ENCODE results near the gene SLC35F6. TPM values are rescaled to one million over a fixed set of nuclear protein-coding genes. Genes with fewer than 3 reads are reported as not detected.

The SLC35F6 gene
- total RNA-seq, 1 donor from 2014 or later: 5.6 TPM

GRCh38 chr2:26768759-26769088, 4.6 kb downstream of the SLC35F6 start:
- H3K4me1 Mint-ChIP-seq: peaks cover 26% of the 10 kb centered on the region
- no peaks in the 10 kb centered on the region for H3K9me3 Mint-ChIP-seq
- no peak overlapping the region for H3K27ac Mint-ChIP-seq
- H3K4me3 Mint-ChIP-seq: no peak overlapping the region
- Histone ChIP-seq H3K9me3 (ENCODE audit: low read depth) (no peaks in the 10 kb centered on the region), H3K27ac (no peak overlapping the region), H3K4me1 (peaks cover 11% of the 10 kb centered on the region), H3K79me2 (ENCODE audit: low read depth) (peaks cover 10% of the 10 kb centered on the region), H3K36me3 (no peaks in the 10 kb centered on the region), H3K4me2 (no peak overlapping the region), H2AFZ (replicated peaks) (no peak overlapping the region), H3F3A (ENCODE audit: low read depth) (no peaks in the 10 kb centered on the region), H3K27me3 (no peaks in the 10 kb centered on the region), H4K20me1 (ENCODE audit: low read depth) (peaks cover 37% of the 10 kb centered on the region), H3K4me3 (no peak overlapping the region), H3K9ac (no peak overlapping the region)
- TF ChIP-seq EZH2phosphoT487 (IDR thresholded peaks at IDR 0.05) (no peak), CTCF (IDR thresholded peaks at IDR 0.05) (no peak), EZH2 (IDR thresholded peaks at IDR 0.05) (no peak)
- peaks cover 1% of the 10 kb centered on the region for H3K27me3 Mint-ChIP-seq (ENCODE audit: insufficient read depth, low read depth)
- no peak for DNase-seq (ENCODE audit: low spot score)
- H3K36me3 Mint-ChIP-seq: peaks cover 1% of the 10 kb centered on the region

- TF ChIP-seq EZH2 (IDR thresholded peaks at IDR 0.05) (no peak), CTCF (IDR thresholded peaks at IDR 0.05) (no peak), EZH2phosphoT487 (IDR thresholded peaks at IDR 0.05) (no peak)
- DNase-seq (ENCODE audit: low spot score): no peak
- no peak overlapping the region for H3K4me3 ChIP-seq
- peaks cover 24% of the 10 kb centered on the region for H3K4me1 Mint-ChIP-seq
- H3K4me2 ChIP-seq: no peak overlapping the region
- no peaks in the 10 kb centered on the region for H3K9me3 ChIP-seq (ENCODE audit: low read depth)
- H3K27ac ChIP-seq: no peak overlapping the region
- H3K9ac ChIP-seq: no peak overlapping the region
- H3K9me3 Mint-ChIP-seq: no peaks in the 10 kb centered on the region
- H3K4me1 ChIP-seq: peaks cover 11% of the 10 kb centered on the region
- H3K27me3 Mint-ChIP-seq (ENCODE audit: insufficient read depth, low read depth): no peaks in the 10 kb centered on the region
- H2AFZ ChIP-seq (replicated peaks): no peak overlapping the region
- H3K36me3 Mint-ChIP-seq: peaks cover 1% of the 10 kb centered on the region
- no peaks in the 10 kb centered on the region for H3F3A ChIP-seq (ENCODE audit: low read depth)
- no peaks in the 10 kb centered on the region for H3K27me3 ChIP-seq
- H4K20me1 ChIP-seq (ENCODE audit: low read depth): peaks cover 37% of the 10 kb centered on the region
- peak overlapping the region; percentile 85 for H3K27ac Mint-ChIP-seq
- peaks cover 10% of the 10 kb centered on the region for H3K79me2 ChIP-seq (ENCODE audit: low read depth)
- no peaks in the 10 kb centered on the region for H3K36me3 ChIP-seq
- no peak overlapping the region for H3K4me3 Mint-ChIP-seq
These were observed 5.1 kb downstream of the SLC35F6 start for GRCh38 chr2:26769089-26769761.

- Histone ChIP-seq H3K4me1 (peaks cover 3% of the 10 kb centered on the region), H3K36me3 (no peaks in the 10 kb centered on the region), H3K9me3 (ENCODE audit: low read depth) (no peaks in the 10 kb centered on the region), H3K79me2 (ENCODE audit: low read depth) (no peaks in the 10 kb centered on the region), H3K9ac (no peak overlapping the region), H3F3A (ENCODE audit: low read depth) (no peaks in the 10 kb centered on the region), H4K20me1 (ENCODE audit: low read depth) (peaks cover 34% of the 10 kb centered on the region), H3K27me3 (no peaks in the 10 kb centered on the region), H3K4me3 (no peak overlapping the region), H3K4me2 (no peak overlapping the region), H3K27ac (no peak overlapping the region), H2AFZ (replicated peaks) (no peak overlapping the region)
- Mint-ChIP-seq H3K9me3 (no peaks in the 10 kb centered on the region), H3K4me1 (peaks cover 10% of the 10 kb centered on the region), H3K27ac (peak overlapping the region; percentile 51), H3K27me3 (ENCODE audit: insufficient read depth, low read depth) (no peaks in the 10 kb centered on the region), H3K36me3 (no peaks in the 10 kb centered on the region), H3K4me3 (no peak overlapping the region)
- DNase-seq (ENCODE audit: low spot score): no peak
- TF ChIP-seq EZH2phosphoT487 (IDR thresholded peaks at IDR 0.05): no peak
- TF ChIP-seq CTCF (IDR thresholded peaks at IDR 0.05): peak; percentile 38
- TF ChIP-seq EZH2 (IDR thresholded peaks at IDR 0.05): no peak
These were observed 7.0 kb downstream of the SLC35F6 start for GRCh38 chr2:26770986-26771586.
